SK-N-SH (cell line): ENCODE measurements around the gene ITFG2. TPM values are rescaled to one million over a fixed set of nuclear protein-coding genes. Genes with fewer than 3 reads are reported as not detected.

ENCODE experiments used
- CTCF ChIA-PET: fragments of 300-600, 350-600 bp; formaldehyde crosslinking; extraction: SDS; loops from one replicate; lab custom pipeline; 2021; lab: Yijun Ruan, JAX
- POLR2A ChIA-PET: fragments of 350-600 bp; sonication (Branson Sonifier 250); formaldehyde crosslinking; extraction: SDS; loops from one replicate; lab custom pipeline; 2020; ENCODE audit warnings: antibody characterized with exemption, inconsistent platforms; lab: Yijun Ruan, JAX
- DNase-seq: peaks from one replicate; pipeline ENCODE4 v3.0.0; 2012
- H2AFZ ChIP-seq: fragments of 200-600 bp; sonication (generic); 2 replicates; pipeline ENCODE4 v1.8.1; 2016; ENCODE audit warnings: antibody characterized with exemption, mild to moderate bottlenecking, low read depth
- H3F3A ChIP-seq: fragments of 200-600 bp; sonication (generic); replicated peaks from 2 replicates; pipeline ENCODE3; 2016; ENCODE audit warnings: antibody characterized with exemption, mild to moderate bottlenecking; ENCODE audit not compliant: insufficient read depth
- H3K27ac ChIP-seq, 2 experiments: fragments of 200-500 bp in 1 of 2; fragments of 200-600 bp in 1 of 2; sonication (Bioruptor generic) in 1 of 2; sonication (generic), shearing (Covaris generic) in 1 of 2; 2 replicates each; pipeline versions ENCODE4 v1.5.1 to v1.6.1; 2014 to 2016; ENCODE audit warnings: low read depth in 2 of 2, inconsistent platforms in 1 of 2, low read length in 1 of 2, mild to moderate bottlenecking in 1 of 2, mixed read lengths in 1 of 2
- H3K27me3 ChIP-seq: fragments of 200-600 bp; sonication (generic), shearing (Covaris generic); 2 replicates; pipeline ENCODE4 v1.6.1; 2016; ENCODE audit warnings: mixed run types; ENCODE audit not compliant: insufficient read depth
- H3K36me3 ChIP-seq, 2 experiments: fragments of 200-500 bp in 1 of 2; fragments of 200-600 bp in 1 of 2; sonication (Bioruptor generic) in 1 of 2; sonication (generic) in 1 of 2; replicated peaks in 1 of 2; 2 replicates each; pipeline versions ENCODE3 to v1.5.1; 2014 to 2016; ENCODE audit warnings: low read length in 1 of 2, mild to moderate bottlenecking in 1 of 2; ENCODE audit not compliant: insufficient read depth in 2 of 2, control insufficient read depth in 1 of 2
- H3K4me1 ChIP-seq, 2 experiments: fragments of 200-500 bp in 1 of 2; fragments of 200-600 bp in 1 of 2; sonication (Bioruptor generic) in 1 of 2; sonication (generic), shearing (Covaris generic) in 1 of 2; 2 replicates each; pipeline versions ENCODE4 v1.5.1 to v1.6.1; 2014 to 2016; ENCODE audit warnings: low read depth in 1 of 2, low read length in 1 of 2, mixed run types in 1 of 2; ENCODE audit not compliant: insufficient read depth in 2 of 2, control insufficient read depth in 1 of 2
- H3K4me2 ChIP-seq: fragments of 200-600 bp; sonication (generic), shearing (Covaris generic); 2 replicates; pipeline ENCODE4 v1.6.1; 2017; ENCODE audit warnings: mixed run types
- H3K4me3 ChIP-seq, 2 experiments: fragments of 200-500 bp in 1 of 2; fragments of 200-600 bp in 1 of 2; sonication (Bioruptor generic) in 1 of 2; sonication (generic), shearing (Covaris generic) in 1 of 2; 2 replicates each; pipeline versions ENCODE4 v1.5.1 to v1.8.1; 2014 to 2016; ENCODE audit warnings: low read depth in 2 of 2, inconsistent platforms in 1 of 2, low read length in 1 of 2, mild to moderate bottlenecking in 1 of 2, mixed read lengths in 1 of 2, moderate library complexity in 1 of 2
- H3K79me2 ChIP-seq: fragments of 200-600 bp; sonication (generic); 2 replicates; pipeline ENCODE4 v1.8.1; 2017; ENCODE audit warnings: mild to moderate bottlenecking; ENCODE audit not compliant: insufficient read depth
- H3K9ac ChIP-seq: fragments of 200-600 bp; sonication (generic); 2 replicates; pipeline ENCODE4 v1.6.1; 2017; ENCODE audit warnings: mixed run types
- H3K9me2 ChIP-seq: fragments of 200-600 bp; sonication (generic); 2 replicates; pipeline ENCODE4 v1.6.1; 2017; ENCODE audit warnings: mixed run types
- H3K9me3 ChIP-seq: fragments of 200-600 bp; sonication (generic); 2 replicates; pipeline ENCODE4 v1.6.1; 2017; ENCODE audit warnings: mixed run types, mild to moderate bottlenecking, moderate library complexity
- H4K20me1 ChIP-seq: fragments of 200-600 bp; sonication (generic); 2 replicates; pipeline ENCODE4 v1.6.1; 2017; ENCODE audit warnings: mild to moderate bottlenecking, mixed run types; ENCODE audit not compliant: insufficient read depth
- CTCF ChIP-seq: fragments of 200-600 bp; sonication (generic); IDR thresholded peaks from 2 replicates; pipeline ENCODE4 v1.6.1; 2017; ENCODE audit warnings: antibody characterized with exemption, mild to moderate bottlenecking, moderate library complexity
- ELF1 ChIP-seq: IDR thresholded peaks from 2 replicates; pipeline ENCODE4 v1.4.0; 2012
- FOSL2 ChIP-seq: IDR thresholded peaks from 2 replicates; pipeline ENCODE4 v1.4.0; 2012; ENCODE audit warnings: low read depth, mild to moderate bottlenecking, moderate library complexity, borderline replicate concordance
- FOXJ3 ChIP-seq: sonication (generic); formaldehyde crosslinking; IDR thresholded peaks from 2 replicates; pipeline ENCODE4 v1.5.1; 2020; ENCODE audit warnings: mild to moderate bottlenecking, missing genetic modification reagents
- GATA2 ChIP-seq: sonication (generic); formaldehyde crosslinking; IDR thresholded peaks from 2 replicates; pipeline ENCODE4 v1.5.0; 2020; ENCODE audit warnings: mild to moderate bottlenecking, missing genetic modification reagents
- JUND ChIP-seq: IDR thresholded peaks from 2 replicates; pipeline ENCODE4 v1.4.0; 2012
- MAX ChIP-seq: IDR thresholded peaks from 2 replicates; pipeline ENCODE4 v1.4.0; 2012; ENCODE audit warnings: low read depth
- MEF2A ChIP-seq: IDR thresholded peaks from 2 replicates; pipeline ENCODE4 v1.4.0; 2012; ENCODE audit warnings: low read depth, borderline replicate concordance
- MXI1 ChIP-seq: IDR thresholded peaks from 2 replicates; pipeline ENCODE4 v1.6.1; 2012; ENCODE audit warnings: mild to moderate bottlenecking, low read depth, low read length, improper control_type of control experiment
- NFIC ChIP-seq: IDR thresholded peaks from 2 replicates; pipeline ENCODE4 v1.4.0; 2012; ENCODE audit warnings: borderline replicate concordance
- RAD21 ChIP-seq: IDR thresholded peaks from 2 replicates; pipeline ENCODE4 v1.6.1; 2012; ENCODE audit warnings: mild to moderate bottlenecking, low read length
- RCOR1 ChIP-seq: fragments of 150-350 bp; IDR thresholded peaks from 2 replicates; pipeline ENCODE4 v1.6.1; 2017; ENCODE audit warnings: antibody characterized with exemption, low read length
- REST ChIP-seq: IDR thresholded peaks from 2 replicates; pipeline ENCODE4 v1.6.1; 2012; ENCODE audit warnings: mild to moderate bottlenecking, low read depth, low read length, moderate library complexity
- RXRA ChIP-seq: IDR thresholded peaks from 2 replicates; pipeline ENCODE4 v1.4.0; 2012; ENCODE audit warnings: low read depth, mild to moderate bottlenecking, borderline replicate concordance
- USF1 ChIP-seq: IDR thresholded peaks from 2 replicates; pipeline ENCODE4 v1.4.0; 2012; ENCODE audit warnings: low read depth, borderline replicate concordance
- YY1 ChIP-seq: IDR thresholded peaks from 2 replicates; pipeline ENCODE4 v1.4.0; 2012; ENCODE audit warnings: low read depth, mild to moderate bottlenecking
- WGBS: methylation state at CpG from one replicate; pipeline ENCODE4 v1.1.6; 2017; ENCODE audit warnings: low lambda C conversion rate; 5-methylcytosine and 5-hydroxymethylcytosine counted together
- polyA plus RNA-seq, 3 experiments: library from polyadenylated mRNA; depleted of rRNA; stranded (reverse); fragments of >200 nt; gene quantifications; 2 replicates each; pipeline ENCODE4 v1.2.3, GENCODE V29; 2012

The ITFG2 gene
- polyA plus RNA-seq, 1 of the 3 experiments (the other 2 are of a cell fraction): 27.2 TPM

- POLR2A ChIA-PET: no interaction called here
- Histone ChIP-seq H2AFZ (no peak overlapping the region), H3F3A (no peaks in the 10 kb centered on the region), H3K9ac (no peak overlapping the region), H3K4me3 (no peak overlapping the region), H3K36me3 (no peaks in the 10 kb centered on the region), H3K9me3 (no peaks in the 10 kb centered on the region), H3K27me3 (no peaks in the 10 kb centered on the region), H3K4me2 (no peak overlapping the region), H4K20me1 (no peaks in the 10 kb centered on the region), H3K9me2 (no peaks in the 10 kb centered on the region), H3K27ac (no peak overlapping the region), H3K4me1 (peaks cover 4 to 16% of the 10 kb centered on the region in 2 experiments; a peak in 3 of 4 replicates), H3K79me2 (no peaks in the 10 kb centered on the region)
- WGBS: 76% methylated on average over 4 of the region's 4 CpGs
- CTCF ChIA-PET: interaction anchor here (0.8 to 3.5 kb wide), 8 partner anchors 10 to 199 kb away, joined by 3 to 15 read pairs (median 8); partner anchors contain the start of genes FOXM1, ITFG2 and RHNO1
- no peak for DNase-seq
- TF ChIP-seq FOXJ3 (CRISPR knock-in tag) (no peak), GATA2 (CRISPR knock-in tag) (no peak), MEF2A (no peak), CTCF (no peak), RCOR1 (no peak), REST (no peak), USF1 (no peak), ELF1 (no peak), RAD21 (no peak), FOSL2 (no peak), MXI1 (no peak), JUND (no peak), RXRA (no peak), NFIC (no peak; the same call in 1 of the 2 replicates), YY1 (no peak), MAX (no peak)
These were observed 23.4 kb downstream of the ITFG2 start for GRCh38 chr12:2835691-2836403.
